HEK293 (cell line): ENCODE results near the gene FAM193A.

Source experiments
- CTCF ChIA-PET: fragments of 350-600 bp; formaldehyde crosslinking; extraction: SDS; loops from one replicate; lab custom pipeline; 2021; ENCODE audit warnings: antibody characterized with exemption; lab: Yijun Ruan, JAX
- POLR2A ChIA-PET: fragments of 300-600 bp; formaldehyde crosslinking; extraction: SDS; loops from one replicate; lab custom pipeline; 2020; ENCODE audit warnings: antibody characterized with exemption, inconsistent platforms; lab: Yijun Ruan, JAX
- H3K27ac ChIP-seq: fragments of 200-500 bp; sonication (Bioruptor generic); 2 replicates; pipeline ENCODE4 v1.5.1; 2014; ENCODE audit warnings: low read depth, low read length, control low read depth, inconsistent platforms; ENCODE audit errors: extremely low read depth
- H3K36me3 ChIP-seq, 2 experiments: fragments of 200-500 bp in 1 of 2; sonication (Bioruptor generic) in 1 of 2; 1 replicate in 1 of 2; 2 replicates in 1 of 2; pipeline ENCODE4 v1.5.1; 2014 to 2017; ENCODE audit warnings: inconsistent platforms in 2 of 2, low read length in 2 of 2; ENCODE audit not compliant: control insufficient read depth in 2 of 2, insufficient read depth in 1 of 2
- H3K4me1 ChIP-seq: fragments of 200-500 bp; sonication (Bioruptor generic); 2 replicates; pipeline ENCODE4 v1.5.1; 2014; ENCODE audit warnings: mild to moderate bottlenecking, low read length, inconsistent platforms; ENCODE audit not compliant: control insufficient read depth, insufficient read depth
- H3K4me3 ChIP-seq: 2 replicates; pipeline ENCODE4 v1.5.1; 2011; ENCODE audit warnings: low read depth, mild to moderate bottlenecking, control low read depth, low read length, moderate library complexity
- H3K9me3 ChIP-seq: fragments of 200-500 bp; sonication (Bioruptor generic); 2 replicates; pipeline ENCODE4 v1.5.1; 2014; ENCODE audit warnings: low read depth, low read length, inconsistent platforms; ENCODE audit not compliant: control insufficient read depth, insufficient read depth
- ELK4 ChIP-seq: IDR thresholded peaks from 2 replicates; pipeline ENCODE4 v1.6.1; 2011; ENCODE audit warnings: mild to moderate bottlenecking, low read depth, low read length, borderline replicate concordance
- FEZF1 ChIP-seq: fragments of 450-650 bp; formaldehyde crosslinking; IDR thresholded peaks from 2 replicates; pipeline ENCODE4 v1.5.1; 2016; ENCODE audit warnings: missing biosample characterization, missing genetic modification characterization
- KLF1 ChIP-seq: fragments of 450-650 bp; formaldehyde crosslinking; IDR thresholded peaks from 2 replicates; pipeline ENCODE4 v1.5.1; 2016; ENCODE audit warnings: missing biosample characterization, missing genetic modification characterization
- MZF1 ChIP-seq: fragments of 450-650 bp; formaldehyde crosslinking; IDR thresholded peaks from 2 replicates; pipeline ENCODE4 v1.5.1; 2017; ENCODE audit warnings: missing biosample characterization, missing genetic modification characterization, borderline replicate concordance
- SP2 ChIP-seq: fragments of 450-650 bp; formaldehyde crosslinking; IDR thresholded peaks from 2 replicates; pipeline ENCODE4 v1.5.1; 2016; ENCODE audit warnings: missing biosample characterization, missing genetic modification characterization
- SP7 ChIP-seq: fragments of 450-650 bp; formaldehyde crosslinking; IDR thresholded peaks from 2 replicates; pipeline ENCODE4 v1.5.1; 2016; ENCODE audit warnings: missing biosample characterization, missing genetic modification characterization
- TCF7L2 ChIP-seq: IDR thresholded peaks from 2 replicates; pipeline ENCODE4 v1.6.1; 2011; ENCODE audit warnings: low read depth, mild to moderate bottlenecking, inconsistent platforms, low read length, moderate library complexity, borderline replicate concordance
- TRIM28 ChIP-seq: IDR thresholded peaks from 2 replicates; pipeline ENCODE4 v1.6.1; 2011; ENCODE audit warnings: low read length, control low read depth, borderline replicate concordance
- ZBTB11 ChIP-seq: fragments of 450-650 bp; formaldehyde crosslinking; conservative IDR thresholded peaks from 2 replicates; pipeline ENCODE4 v1.5.1; 2016; ENCODE audit warnings: low read depth, missing biosample characterization, missing genetic modification characterization
- ZNF138 ChIP-seq: fragments of 450-650 bp; formaldehyde crosslinking; IDR thresholded peaks from 2 replicates; pipeline ENCODE4 v1.5.1; 2016; ENCODE audit warnings: missing biosample characterization, missing genetic modification characterization, borderline replicate concordance
- ZNF184 ChIP-seq: fragments of 450-650 bp; IDR thresholded peaks from 2 replicates; pipeline ENCODE4 v1.5.1; 2018; ENCODE audit warnings: missing biosample characterization, mild to moderate bottlenecking, missing genetic modification characterization
- ZNF202 ChIP-seq: fragments of 450-650 bp; formaldehyde crosslinking; IDR thresholded peaks from 2 replicates; pipeline ENCODE4 v1.5.1; 2016; ENCODE audit warnings: missing biosample characterization, missing genetic modification characterization, borderline replicate concordance
- ZNF211 ChIP-seq: fragments of 450-650 bp; formaldehyde crosslinking; IDR thresholded peaks from 2 replicates; pipeline ENCODE4 v1.5.1; 2016; ENCODE audit warnings: low read depth, missing biosample characterization, missing genetic modification characterization
- ZNF214 ChIP-seq: fragments of 450-650 bp; formaldehyde crosslinking; IDR thresholded peaks from 2 replicates; pipeline ENCODE4 v1.5.1; 2017; ENCODE audit warnings: missing biosample characterization, mild to moderate bottlenecking, missing genetic modification characterization, borderline replicate concordance
- ZNF433 ChIP-seq: fragments of 450-650 bp; formaldehyde crosslinking; IDR thresholded peaks from 2 replicates; pipeline ENCODE4 v1.5.1; 2016; ENCODE audit warnings: missing biosample characterization, missing genetic modification characterization, low read depth
- ZNF513 ChIP-seq: fragments of 450-650 bp; IDR thresholded peaks from 2 replicates; pipeline ENCODE4 v1.5.1; 2018; ENCODE audit warnings: missing biosample characterization, missing genetic modification characterization
- ZNF544 ChIP-seq: fragments of 450-650 bp; formaldehyde crosslinking; IDR thresholded peaks from 2 replicates; pipeline ENCODE4 v1.5.0; 2017; ENCODE audit warnings: missing biosample characterization, missing genetic modification characterization
- ZNF571 ChIP-seq: fragments of 450-650 bp; formaldehyde crosslinking; IDR thresholded peaks from 2 replicates; pipeline ENCODE4 v1.5.0; 2017; ENCODE audit warnings: missing biosample characterization, missing genetic modification characterization
- ZNF580 ChIP-seq: fragments of 450-650 bp; formaldehyde crosslinking; IDR thresholded peaks from 2 replicates; pipeline ENCODE4 v1.5.1; 2016; ENCODE audit warnings: missing biosample characterization, missing genetic modification characterization
- ZNF585B ChIP-seq: fragments of 450-650 bp; formaldehyde crosslinking; IDR thresholded peaks from 2 replicates; pipeline ENCODE4 v1.5.1; 2016; ENCODE audit warnings: missing biosample characterization, missing genetic modification characterization
- ZNF624 ChIP-seq: fragments of 450-650 bp; formaldehyde crosslinking; IDR thresholded peaks from 2 replicates; pipeline ENCODE4 v1.5.1; 2017; ENCODE audit warnings: missing biosample characterization, missing genetic modification characterization
- ZNF654 ChIP-seq: fragments of 450-650 bp; formaldehyde crosslinking; IDR thresholded peaks from 2 replicates; pipeline ENCODE4 v1.5.1; 2016; ENCODE audit warnings: low read depth, missing biosample characterization, missing genetic modification characterization
- ZNF660 ChIP-seq: fragments of 450-650 bp; IDR thresholded peaks from 2 replicates; pipeline ENCODE4 v1.5.1; 2018; ENCODE audit warnings: missing biosample characterization, mild to moderate bottlenecking, missing genetic modification characterization
- ZNF768 ChIP-seq: fragments of 450-650 bp; formaldehyde crosslinking; IDR thresholded peaks from 2 replicates; pipeline ENCODE4 v1.5.1; 2018; ENCODE audit warnings: missing biosample characterization, mild to moderate bottlenecking, missing genetic modification characterization
- ZNF777 ChIP-seq: fragments of 450-650 bp; formaldehyde crosslinking; IDR thresholded peaks from 2 replicates; pipeline ENCODE4 v1.5.1; 2017; ENCODE audit warnings: missing biosample characterization, missing genetic modification characterization, borderline replicate concordance
- ZSCAN18 ChIP-seq: fragments of 450-650 bp; formaldehyde crosslinking; IDR thresholded peaks from 2 replicates; pipeline ENCODE4 v1.5.1; 2016; ENCODE audit warnings: missing biosample characterization, missing genetic modification characterization
- ZSCAN23 ChIP-seq: fragments of 450-650 bp; formaldehyde crosslinking; IDR thresholded peaks from 2 replicates; pipeline ENCODE4 v1.5.1; 2016; ENCODE audit warnings: missing biosample characterization, missing genetic modification characterization

Gene FAM193A

GRCh38 chr4:2608291-2608690 is 71.8 kb downstream of the FAM193A start:
- Histone ChIP-seq H3K4me3 (no peak overlapping the region), H3K36me3 (no peaks in the 10 kb centered on the region), H3K4me1 (no peaks in the 10 kb centered on the region), H3K27ac (no peak overlapping the region), H3K9me3 (no peaks in the 10 kb centered on the region)
- no peak for TF ChIP-seq ZNF202 (tag by site-specific recombination)
- TF ChIP-seq ZNF433: no peak
- no peak for TF ChIP-seq ZBTB11 (tag by site-specific recombination)
- no peak for TF ChIP-seq FEZF1 (tag by site-specific recombination)
- TF ChIP-seq TRIM28: no peak
- no peak for TF ChIP-seq ZNF660 (tag by site-specific recombination)
- TF ChIP-seq ZNF768 (tag by site-specific recombination): no peak
- no peak for TF ChIP-seq TCF7L2
- no peak for TF ChIP-seq ZNF544 (tag by site-specific recombination)
- no peak for TF ChIP-seq MZF1 (tag by site-specific recombination)
- ChIA-PET POLR2A (no interaction called here), CTCF (no interaction called here)

- Histone ChIP-seq H3K4me3 (no peak overlapping the region), H3K36me3 (no peaks in the 10 kb centered on the region; a peak in 1 of 3 replicates), H3K4me1 (peaks cover 2% of the 10 kb centered on the region; the same call in 1 of the 2 replicates), H3K9me3 (no peaks in the 10 kb centered on the region), H3K27ac (no peak overlapping the region)
- TF ChIP-seq ZNF138 (tag by site-specific recombination) (no peak), KLF1 (tag by site-specific recombination) (no peak), SP2 (tag by site-specific recombination) (no peak), ZNF585B (tag by site-specific recombination) (no peak), ZNF777 (tag by site-specific recombination) (no peak), ZSCAN18 (tag by site-specific recombination) (no peak), SP7 (no peak), ZNF544 (tag by site-specific recombination) (no peak), ZNF214 (tag by site-specific recombination) (no peak), ZNF624 (tag by site-specific recombination) (no peak), ELK4 (no peak), ZNF184 (no peak), ZNF513 (tag by site-specific recombination) (no peak), ZSCAN23 (tag by site-specific recombination) (no peak), ZNF654 (no peak), ZNF580 (tag by site-specific recombination) (no peak), ZNF571 (tag by site-specific recombination) (no peak), ZNF211 (tag by site-specific recombination) (no peak)
- CTCF ChIA-PET: interaction anchor here (0.5 kb wide), 2 partner anchors 14 to 78 kb away, joined by 3 read pairs; no protein-coding TSS in a partner anchor
- POLR2A ChIA-PET: no interaction called here
Measured at GRCh38 chr4:2615821-2616220, 79.4 kb downstream of the FAM193A start.
